ENCODE results near the gene USP16.

GRCh38 chr21:29056538-29057050 lies 32.1 kb downstream of the USP16 start:
- TF ChIP-seq POLR2AphosphoS5 (IDR thresholded peaks at IDR 0.05) (no peak), POLR2A (IDR thresholded peaks at IDR 0.05) (no peak)
- TF ChIP-seq, protein P1, sequence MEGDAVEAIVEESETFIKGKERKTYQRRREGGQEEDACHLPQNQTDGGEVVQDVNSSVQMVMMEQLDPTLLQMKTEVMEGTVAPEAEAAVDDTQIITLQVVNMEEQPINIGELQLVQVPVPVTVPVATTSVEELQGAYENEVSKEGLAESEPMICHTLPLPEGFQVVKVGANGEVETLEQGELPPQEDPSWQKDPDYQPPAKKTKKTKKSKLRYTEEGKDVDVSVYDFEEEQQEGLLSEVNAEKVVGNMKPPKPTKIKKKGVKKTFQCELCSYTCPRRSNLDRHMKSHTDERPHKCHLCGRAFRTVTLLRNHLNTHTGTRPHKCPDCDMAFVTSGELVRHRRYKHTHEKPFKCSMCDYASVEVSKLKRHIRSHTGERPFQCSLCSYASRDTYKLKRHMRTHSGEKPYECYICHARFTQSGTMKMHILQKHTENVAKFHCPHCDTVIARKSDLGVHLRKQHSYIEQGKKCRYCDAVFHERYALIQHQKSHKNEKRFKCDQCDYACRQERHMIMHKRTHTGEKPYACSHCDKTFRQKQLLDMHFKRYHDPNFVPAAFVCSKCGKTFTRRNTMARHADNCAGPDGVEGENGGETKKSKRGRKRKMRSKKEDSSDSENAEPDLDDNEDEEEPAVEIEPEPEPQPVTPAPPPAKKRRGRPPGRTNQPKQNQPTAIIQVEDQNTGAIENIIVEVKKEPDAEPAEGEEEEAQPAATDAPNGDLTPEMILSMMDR (IDR thresholded peaks at IDR 0.05) = no peak

All from breast epithelium (tissue), 3 donors.